NCI-H2029 (cell line): ENCODE measurements around the gene JAGN1.
A peak's percentile ranks its signal among the peaks of the same experiment; 100 is the strongest.
"Not testable (repeated sequence)": the region's sequence is repeated elsewhere in the genome, so short reads cannot be mapped to it uniquely, and the experiment has no call there.

Experiments used
- DNase-seq: peaks from one replicate; lab custom pipeline; 2025; lab: John Stamatoyannopoulos, UW

Gene JAGN1

DNA sequence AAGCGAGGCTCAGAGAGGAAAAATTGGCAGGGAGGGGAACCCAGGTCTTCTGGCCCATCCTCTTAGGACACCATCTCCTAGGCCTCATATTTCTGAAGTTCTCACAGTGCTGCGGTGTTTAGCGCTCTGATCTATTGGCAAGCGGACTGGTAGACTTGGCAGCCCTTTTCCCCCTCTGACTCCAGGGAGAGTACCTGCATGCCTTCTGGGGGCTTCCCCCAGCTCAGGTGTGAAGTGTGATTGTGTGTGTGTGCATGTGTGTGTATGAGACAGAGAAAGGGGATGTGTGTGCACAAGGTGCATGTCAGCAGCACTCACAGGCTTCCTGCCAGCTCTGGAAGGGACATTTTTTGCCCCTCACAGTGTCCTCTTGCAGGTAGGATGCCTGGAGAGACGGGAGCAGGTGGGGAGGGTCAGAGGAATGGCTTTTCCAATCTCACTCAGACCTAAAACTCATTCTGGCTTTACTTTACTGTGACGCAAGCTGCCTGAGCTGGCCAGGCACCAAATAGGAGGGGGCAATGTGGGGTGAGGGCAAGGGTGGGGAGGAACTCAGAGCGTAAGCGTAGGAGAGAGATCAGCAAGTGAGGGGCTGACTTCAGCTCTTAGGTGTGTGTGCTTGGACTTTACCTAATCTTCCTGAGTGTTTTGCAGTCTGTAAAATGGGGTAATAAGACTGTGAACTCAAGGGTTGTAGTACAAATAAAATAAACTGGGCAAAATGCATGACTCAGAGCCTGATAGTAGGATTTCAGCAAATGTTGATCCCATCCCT is 8.2 kb downstream of the JAGN1 start:
- no peak for DNase-seq

GRCh38 chr3:9899289-9899791 is 8.9 kb downstream of the JAGN1 start:
- DNase-seq, result no peak

- DNase-seq, result not testable (repeated sequence)
Measured at GRCh38 chr3:9900965-9901415, 10.6 kb downstream of the JAGN1 start.

- no peak for DNase-seq
Measured at GRCh38 chr3:9901967-9902366, 11.6 kb downstream of the JAGN1 start.

DNA sequence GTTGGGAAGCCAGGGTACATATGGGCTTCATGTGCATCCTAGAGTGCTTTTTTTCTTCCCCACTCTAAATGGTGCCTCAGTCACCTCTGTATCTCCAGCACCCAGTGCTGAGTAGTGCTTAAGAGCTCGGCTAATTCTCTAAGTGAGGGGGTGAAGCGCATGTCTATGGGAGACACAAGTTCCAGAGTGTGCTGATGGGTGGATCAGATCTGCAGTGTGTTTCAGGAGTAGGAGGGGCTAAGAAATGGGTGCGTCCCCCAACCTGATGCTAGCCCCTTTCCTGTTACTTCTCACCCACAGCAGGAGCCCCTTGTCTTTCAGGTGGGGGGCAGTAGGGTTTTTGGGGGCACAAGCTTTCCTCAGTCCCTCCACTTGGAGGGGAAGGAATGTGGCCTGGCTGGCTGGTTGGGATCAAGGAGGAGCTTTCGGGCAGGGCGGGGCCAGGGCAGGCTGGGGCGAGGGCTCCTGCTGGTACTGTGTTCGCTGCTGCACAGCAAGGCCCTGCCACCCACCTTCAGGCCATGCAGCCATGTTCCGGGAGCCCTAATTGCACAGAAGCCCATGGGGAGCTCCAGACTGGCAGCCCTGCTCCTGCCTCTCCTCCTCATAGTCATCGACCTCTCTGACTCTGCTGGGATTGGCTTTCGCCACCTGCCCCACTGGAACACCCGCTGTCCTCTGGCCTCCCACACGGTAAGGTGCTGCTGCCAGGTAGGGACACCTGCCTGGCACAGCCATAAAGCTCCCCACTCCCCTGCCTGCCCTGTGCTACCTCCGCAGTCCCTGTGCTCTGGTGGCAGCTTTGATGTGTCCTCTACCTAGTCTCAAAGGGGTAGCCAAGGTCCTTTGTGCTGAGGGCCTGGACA is 12.2 kb downstream of the JAGN1 start, which contains the start of gene IL17RE:
TSS of gene IL17RE (plus strand) at position 477 of the 866 bp plus-strand sequence. CDS start at position 562, 85 bp downstream.
- DNase-seq, result no peak

- peak; percentile 25 for DNase-seq
Measured at GRCh38 chr3:9903238-9903624, 12.8 kb downstream of the JAGN1 start.

DNA sequence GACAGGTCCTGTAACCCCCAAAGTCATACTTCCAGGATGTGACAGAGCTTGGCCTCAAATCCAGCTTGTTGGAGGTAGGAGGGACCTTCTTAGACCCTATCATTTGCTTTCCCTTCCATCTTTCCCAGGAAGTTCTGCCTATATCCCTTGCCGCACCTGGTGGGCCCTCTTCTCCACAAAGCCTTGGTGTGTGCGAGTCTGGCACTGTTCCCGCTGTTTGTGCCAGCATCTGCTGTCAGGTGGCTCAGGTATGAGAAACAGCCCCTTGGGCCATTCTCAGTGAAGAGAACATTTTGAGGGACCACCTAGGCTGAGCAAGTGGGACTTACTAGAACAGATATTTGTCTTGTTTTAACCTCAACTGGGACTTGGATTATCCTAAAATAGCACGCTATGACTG is 13.5 kb downstream of the JAGN1 start:
- peak; percentile 45 for DNase-seq

GRCh38 chr3:9906480-9906879 is 16.1 kb downstream of the JAGN1 start:
- DNase-seq, result no peak

- DNase-seq, result no peak
Measured at GRCh38 chr3:9908286-9908685, 17.9 kb downstream of the JAGN1 start.

DNA sequence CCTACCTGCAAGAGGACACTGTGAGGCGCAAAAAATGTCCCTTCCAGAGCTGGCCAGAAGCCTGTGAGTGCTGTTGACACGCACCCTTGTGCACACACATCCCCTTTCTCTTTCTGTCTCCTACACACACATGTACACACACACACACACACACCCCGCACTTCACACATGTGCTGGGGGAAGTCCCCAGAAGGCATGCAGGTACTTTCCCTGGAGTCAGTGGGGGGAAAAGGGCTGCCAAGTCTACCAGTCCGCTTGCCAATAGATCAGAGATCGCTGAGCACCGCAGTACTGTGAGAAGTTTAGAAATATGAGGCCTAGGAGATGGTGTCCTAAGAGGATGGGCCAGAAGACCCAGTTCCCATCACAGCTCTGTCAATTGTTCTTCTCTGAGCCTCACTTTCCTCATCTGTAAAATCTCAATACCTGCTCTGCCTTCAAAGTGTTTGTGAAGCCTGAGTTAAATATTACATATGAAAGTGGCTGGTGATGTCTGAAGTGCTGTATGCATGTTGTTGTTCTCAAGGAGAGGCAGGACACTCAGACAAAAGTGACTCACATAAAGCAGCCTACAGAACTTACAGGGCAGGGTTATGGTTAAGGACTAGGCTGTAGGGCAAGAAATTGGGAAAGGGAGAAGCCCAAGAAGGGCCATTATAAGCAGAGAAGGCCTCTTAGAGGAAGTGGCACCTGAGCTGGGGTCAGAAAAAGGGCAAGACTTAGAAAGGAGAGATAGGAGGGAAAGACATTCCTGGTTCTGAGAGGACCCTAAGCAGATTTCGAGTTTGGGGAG is 19.0 kb downstream of the JAGN1 start:
- DNase-seq, result no peak

- no peak for DNase-seq
Measured at GRCh38 chr3:9911863-9912262, 21.5 kb downstream of the JAGN1 start.

GRCh38 chr3:9912294-9912935 is 22.0 kb downstream of the JAGN1 start:
- DNase-seq, result no peak

DNA sequence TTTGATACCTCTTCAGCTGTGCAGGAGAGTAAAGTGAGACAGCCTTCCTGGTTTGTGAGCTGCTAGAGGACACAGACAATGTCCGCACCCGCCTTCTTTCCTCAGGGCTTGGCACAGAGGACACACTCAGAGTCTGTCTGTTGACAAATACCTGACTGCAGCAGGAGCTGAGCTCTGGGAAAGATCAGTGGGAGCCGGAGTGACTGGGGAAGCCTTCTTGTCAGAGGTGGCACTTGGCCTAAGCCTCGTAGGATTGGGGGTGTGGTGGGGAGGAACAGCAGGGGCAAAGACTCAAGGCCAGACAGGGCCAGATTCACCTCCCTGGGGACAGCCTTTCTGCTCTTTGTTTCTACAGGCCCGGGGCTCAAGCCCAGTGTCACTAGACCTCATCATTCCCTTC is 23.2 kb downstream of the JAGN1 start:
- peak; percentile 60 for DNase-seq

DNA sequence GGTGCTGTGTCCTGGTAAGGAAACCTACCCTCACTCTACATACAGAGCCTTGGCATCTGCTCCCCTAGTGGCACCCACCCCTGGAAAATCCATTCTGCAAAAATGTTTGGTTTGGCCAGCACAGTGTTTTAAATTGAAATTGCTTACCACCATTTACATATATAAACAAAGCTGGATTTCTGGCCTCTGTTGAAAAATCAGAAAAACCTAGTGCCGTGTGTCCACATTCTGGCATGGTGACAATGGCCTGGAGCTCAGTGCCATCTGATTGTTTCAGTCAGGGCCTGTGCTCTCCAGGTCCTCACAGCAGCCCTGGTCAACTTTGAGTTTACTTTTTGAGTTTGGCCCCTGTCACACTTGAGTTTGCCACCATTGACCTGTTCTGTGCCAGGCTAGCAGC is 23.6 kb downstream of the JAGN1 start:
- DNase-seq, result no peak

- no peak for DNase-seq
Measured at GRCh38 chr3:9914559-9915253, 24.3 kb downstream of the JAGN1 start.

DNA sequence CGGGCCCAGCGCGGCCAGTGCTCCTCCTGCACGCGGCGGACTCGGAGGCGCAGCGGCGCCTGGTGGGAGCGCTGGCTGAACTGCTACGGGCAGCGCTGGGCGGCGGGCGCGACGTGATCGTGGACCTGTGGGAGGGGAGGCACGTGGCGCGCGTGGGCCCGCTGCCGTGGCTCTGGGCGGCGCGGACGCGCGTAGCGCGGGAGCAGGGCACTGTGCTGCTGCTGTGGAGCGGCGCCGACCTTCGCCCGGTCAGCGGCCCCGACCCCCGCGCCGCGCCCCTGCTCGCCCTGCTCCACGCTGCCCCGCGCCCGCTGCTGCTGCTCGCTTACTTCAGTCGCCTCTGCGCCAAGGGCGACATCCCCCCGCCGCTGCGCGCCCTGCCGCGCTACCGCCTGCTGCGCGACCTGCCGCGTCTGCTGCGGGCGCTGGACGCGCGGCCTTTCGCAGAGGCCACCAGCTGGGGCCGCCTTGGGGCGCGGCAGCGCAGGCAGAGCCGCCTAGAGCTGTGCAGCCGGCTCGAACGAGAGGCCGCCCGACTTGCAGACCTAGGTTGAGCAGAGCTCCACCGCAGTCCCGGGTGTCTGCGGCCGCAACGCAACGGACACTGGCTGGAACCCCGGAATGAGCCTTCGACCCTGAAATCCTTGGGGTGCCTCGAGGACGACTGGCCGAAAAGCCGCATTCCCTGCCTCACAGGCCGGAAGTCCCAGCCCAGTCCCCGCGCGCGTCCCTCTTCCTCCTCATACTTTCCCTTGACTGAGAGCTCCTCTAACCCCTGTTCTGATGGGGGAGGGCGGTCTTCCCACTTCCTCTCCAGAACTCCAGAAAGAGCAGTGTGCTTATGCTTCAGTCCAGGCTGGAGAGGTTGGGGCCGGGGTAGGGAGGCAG is 25.1 kb downstream of the JAGN1 start:
- peak; percentile 53 for DNase-seq

DNA sequence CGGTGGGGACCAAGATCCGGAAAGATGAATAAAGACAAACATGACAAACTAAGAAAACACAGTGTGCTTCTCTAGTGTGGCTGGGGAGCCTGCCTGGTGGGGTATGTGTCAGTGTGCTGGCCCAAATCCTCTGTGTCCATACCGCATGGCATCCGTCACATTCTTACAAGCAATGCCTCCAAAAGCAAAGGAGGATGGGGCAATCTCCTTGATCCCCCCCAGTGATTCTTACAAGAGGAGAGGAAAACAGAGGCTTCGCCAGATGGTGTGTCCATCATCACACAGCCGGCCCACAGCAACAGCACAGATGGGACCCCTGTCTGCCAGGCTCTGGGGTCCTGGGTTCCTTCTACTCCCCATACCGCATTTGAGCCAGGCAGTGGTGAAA is 25.9 kb downstream of the JAGN1 start:
- no peak for DNase-seq

DNA sequence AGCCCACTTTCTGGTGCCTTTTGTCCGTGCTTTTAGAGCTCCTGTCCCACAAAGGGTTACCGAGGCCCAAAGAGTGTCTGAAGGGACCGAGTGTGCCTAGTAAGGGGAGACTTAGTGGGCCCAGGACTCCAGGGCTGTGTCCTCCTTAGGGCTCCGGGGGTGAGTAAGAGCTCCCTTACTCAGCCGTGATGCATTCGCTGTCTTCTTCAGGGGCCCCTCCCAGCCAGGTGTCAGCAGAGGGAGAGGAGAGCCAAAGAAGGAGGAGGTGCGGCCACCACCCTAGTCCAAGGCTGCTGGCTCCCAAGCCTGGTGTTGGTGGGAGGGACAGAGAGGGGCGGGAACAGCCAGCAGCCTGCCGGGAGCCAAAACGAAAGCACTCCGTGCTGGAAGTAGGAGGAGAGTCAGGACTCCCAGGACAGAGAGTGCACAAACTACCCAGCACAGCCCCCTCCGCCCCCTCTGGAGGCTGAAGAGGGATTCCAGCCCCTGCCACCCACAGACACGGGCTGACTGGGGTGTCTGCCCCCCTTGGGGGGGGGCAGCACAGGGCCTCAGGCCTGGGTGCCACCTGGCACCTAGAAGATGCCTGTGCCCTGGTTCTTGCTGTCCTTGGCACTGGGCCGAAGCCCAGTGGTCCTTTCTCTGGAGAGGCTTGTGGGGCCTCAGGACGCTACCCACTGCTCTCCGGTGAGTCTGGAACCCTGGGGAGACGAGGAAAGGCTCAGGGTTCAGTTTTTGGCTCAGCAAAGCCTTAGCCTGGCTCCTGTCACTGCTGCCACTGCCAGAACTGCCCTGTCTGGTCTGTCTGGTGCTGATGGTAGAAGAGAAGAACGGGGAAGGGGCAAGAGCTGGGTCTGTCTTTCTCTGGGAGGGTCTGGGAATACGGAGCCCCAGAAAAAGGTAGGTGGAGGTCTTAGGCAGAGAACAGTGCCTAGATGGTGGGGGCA is 26.6 kb downstream of the JAGN1 start, which contains the start of gene IL17RC:
TSS of gene IL17RC (plus strand) at position 365 of the 947 bp plus-strand sequence. CDS start at position 583, 218 bp downstream.
- DNase-seq, result peak; percentile 95

- DNase-seq, result no peak
Measured at GRCh38 chr3:9917820-9918219, 27.4 kb downstream of the JAGN1 start.
